GM21786 (cell line): ENCODE measurements around the gene MSRB2.
A peak's percentile ranks its signal among the peaks of the same experiment; 100 is the strongest.
"Not testable (repeated sequence)": the region's sequence is repeated elsewhere in the genome, so short reads cannot be mapped to it uniquely, and the experiment has no call there.

Experiments used
- ATAC-seq: cut with Tn5 transposase; IDR thresholded peaks from one replicate; pipeline ENCODE4 v1.9.1; 2021; ENCODE audit not compliant: unreplicated experiment

Gene MSRB2

GRCh38 chr10:23095404-23095965, at the start of gene MSRB2:
Gene MSRB2 (plus strand): TSS chr10:23095579. CDS start chr10:23095609, 30 bp downstream.
- peak; percentile 77 for ATAC-seq

GRCh38 chr10:23046027-23046426, 49.4 kb upstream of the MSRB2 start:
- no peak for ATAC-seq

GRCh38 chr10:23047201-23048050, 48.0 kb upstream of the MSRB2 start:
- ATAC-seq = no peak

DNA sequence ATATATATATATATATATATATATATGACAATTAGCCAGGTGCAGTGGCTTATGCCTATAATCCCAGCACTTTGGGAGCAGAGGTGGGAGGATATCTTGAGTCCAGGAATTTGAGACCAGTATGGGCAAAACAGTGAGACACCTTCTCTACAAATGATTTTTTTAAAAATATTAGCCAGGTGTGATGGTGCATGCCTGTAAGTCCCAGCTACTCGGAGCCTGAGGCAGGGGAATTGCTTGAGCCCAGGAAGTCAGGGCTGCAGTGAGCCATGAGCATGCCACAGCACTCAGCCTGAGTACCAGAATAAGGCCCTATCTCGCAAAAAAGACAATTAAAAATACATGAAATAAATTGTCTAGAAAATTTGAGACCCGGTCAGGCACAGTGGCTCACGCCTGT, 47.2 kb upstream of the MSRB2 start:
- no peak for ATAC-seq

DNA sequence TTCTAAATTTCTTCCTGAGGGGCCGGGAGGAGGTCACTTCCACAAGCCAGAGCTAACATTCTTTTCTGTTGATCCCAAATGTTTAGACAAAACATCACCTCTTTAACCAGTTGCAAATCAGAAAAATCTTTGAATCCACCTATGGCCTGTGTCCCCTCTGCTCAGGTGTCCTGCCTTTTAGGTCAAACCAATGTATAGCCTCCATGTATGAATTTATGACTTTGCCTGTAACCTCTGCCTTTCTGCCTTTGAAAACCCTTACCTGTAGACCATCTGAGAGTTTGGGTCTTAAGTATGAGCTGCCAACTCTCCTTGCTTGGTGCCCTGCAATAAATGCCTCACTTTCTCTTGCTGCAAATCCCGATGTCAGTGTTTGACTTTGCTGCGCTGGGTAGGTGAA, 44.1 kb upstream of the MSRB2 start:
- ATAC-seq = no peak

- no peak for ATAC-seq
Observed at GRCh38 chr10:23051855-23052331, 43.5 kb upstream of the MSRB2 start.

DNA sequence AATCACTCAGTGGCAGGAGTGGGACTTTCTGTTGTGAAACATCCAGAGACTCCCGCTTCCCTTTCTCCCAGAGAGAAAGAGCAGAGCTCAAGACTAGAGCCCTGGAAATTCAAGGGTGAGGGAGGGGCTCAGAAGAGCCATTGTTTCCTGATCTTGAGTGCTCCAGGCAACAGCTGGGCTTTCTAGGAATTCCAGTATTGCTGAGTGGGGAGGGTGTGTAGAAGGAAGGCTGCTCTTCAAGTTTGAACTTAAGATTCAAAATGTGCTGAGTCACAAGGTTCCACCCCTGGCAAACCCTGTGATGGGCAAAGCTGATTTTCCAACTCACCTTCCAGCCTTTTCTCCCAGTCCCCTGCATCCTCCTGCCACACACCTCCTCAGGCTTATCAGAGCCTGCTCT, 42.3 kb upstream of the MSRB2 start:
- ATAC-seq = no peak

- ATAC-seq = no peak
Observed at GRCh38 chr10:23055424-23056185, 39.8 kb upstream of the MSRB2 start.

- ATAC-seq = no peak
Observed at GRCh38 chr10:23056186-23056579, 39.2 kb upstream of the MSRB2 start.

DNA sequence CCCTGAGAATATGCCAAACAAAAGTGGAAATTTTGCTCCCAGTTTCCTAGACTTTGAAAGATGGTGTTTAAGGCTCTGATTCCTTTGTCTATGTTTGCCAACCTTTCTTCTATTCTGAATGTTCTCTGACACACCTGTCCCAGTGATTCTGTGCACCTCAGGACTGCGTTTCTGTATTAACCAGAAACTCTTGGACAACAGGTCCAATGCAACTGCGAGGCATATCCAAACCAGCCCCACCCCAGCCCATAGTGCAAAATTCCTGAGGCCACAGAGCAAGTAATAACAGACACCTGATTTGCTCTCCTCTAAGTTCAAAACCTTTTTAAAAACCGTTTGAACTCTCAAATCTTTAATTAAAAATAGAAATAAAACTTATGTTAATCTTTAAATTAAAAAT, 37.0 kb upstream of the MSRB2 start:
- ATAC-seq = no peak

DNA sequence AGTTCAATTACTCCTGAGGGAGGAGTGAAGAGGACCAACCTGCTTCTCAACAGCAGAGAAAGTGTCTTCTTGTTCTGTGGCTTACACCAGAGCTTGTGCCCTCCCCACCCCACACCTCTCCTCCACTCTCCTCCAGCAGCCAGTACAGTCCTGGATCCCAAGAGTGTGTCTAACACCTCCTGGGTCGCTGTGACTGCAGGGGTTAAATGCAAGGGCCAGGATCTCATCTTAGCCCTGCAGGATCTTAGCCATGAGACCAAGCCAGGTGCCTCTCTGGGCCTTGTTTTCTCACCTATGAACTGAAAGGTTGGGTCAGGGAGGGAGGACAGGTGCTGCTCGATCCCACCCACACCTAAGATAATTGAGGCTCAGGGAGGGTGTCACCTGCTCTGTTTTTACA, 34.5 kb upstream of the MSRB2 start:
- ATAC-seq = no peak

GRCh38 chr10:23063045-23063972, 32.1 kb upstream of the MSRB2 start:
- no peak for ATAC-seq

- ATAC-seq = no peak
Observed at GRCh38 chr10:23063973-23064812, 31.2 kb upstream of the MSRB2 start.

- not testable (repeated sequence) for ATAC-seq
Observed at GRCh38 chr10:23064813-23065114, 30.6 kb upstream of the MSRB2 start.

GRCh38 chr10:23065181-23065948, 30.0 kb upstream of the MSRB2 start:
- no peak for ATAC-seq

DNA sequence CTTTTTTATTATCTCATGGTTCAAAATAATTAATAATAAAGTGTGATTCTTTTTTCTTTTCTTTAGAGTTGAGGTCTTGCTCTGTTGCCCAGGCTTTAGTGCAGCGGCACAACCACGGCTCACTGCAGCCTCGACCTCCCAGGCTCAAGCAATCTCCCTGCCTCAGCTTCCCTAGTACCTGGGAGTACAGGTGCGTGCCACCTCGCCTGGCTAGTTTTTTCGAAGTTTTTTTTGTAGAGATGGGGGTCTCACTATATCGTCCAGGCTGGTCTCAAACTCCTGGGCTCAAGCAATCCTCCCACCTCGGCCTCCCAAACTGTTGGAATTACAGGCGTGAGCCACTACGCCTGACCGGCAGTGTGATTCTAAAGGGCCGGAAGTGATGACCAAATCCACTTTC, 28.0 kb upstream of the MSRB2 start:
- ATAC-seq = no peak

DNA sequence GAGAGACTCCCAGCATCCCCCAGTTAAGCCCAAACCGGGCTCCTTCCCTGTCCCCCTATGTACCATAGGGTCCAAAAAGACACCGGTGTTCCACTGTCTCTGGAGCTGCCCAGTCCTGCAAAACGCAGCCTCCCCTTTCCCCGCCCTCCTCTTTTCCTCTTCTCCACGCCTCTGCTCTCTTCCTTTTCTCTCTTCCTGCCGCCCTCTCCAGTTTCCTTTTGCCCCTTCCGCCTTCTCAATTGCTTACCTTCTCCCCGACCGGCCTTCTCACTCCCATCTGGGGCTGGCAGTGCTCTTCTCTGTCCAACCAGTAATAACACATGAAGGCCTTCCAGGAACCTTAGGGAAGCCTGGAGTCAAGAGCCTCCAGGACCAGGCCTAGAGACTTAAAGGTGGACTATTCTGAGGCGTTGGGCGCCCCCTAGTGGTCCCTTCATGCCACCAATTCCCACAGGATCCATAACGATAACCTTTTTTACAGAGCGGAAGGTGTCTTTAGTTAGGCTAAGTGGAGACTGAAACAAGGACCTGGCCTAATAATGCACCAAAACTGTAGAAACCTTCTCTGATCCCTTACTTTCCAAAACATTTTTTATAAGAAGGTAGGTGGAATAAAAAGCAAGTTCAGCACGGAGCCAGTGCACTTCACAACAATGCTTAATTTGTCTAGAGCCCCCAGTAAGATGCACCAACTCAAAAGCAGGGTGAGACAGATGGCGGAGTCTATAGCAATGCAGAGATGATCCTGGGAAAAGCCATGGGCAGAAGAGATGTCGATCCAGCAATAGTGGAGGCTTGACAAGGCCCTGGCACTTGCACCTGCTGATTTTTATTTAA, 27.2 kb upstream of the MSRB2 start:
- peak; percentile 66 for ATAC-seq
